ENCODE results near the gene KLHL8.

Gene KLHL8

DNA sequence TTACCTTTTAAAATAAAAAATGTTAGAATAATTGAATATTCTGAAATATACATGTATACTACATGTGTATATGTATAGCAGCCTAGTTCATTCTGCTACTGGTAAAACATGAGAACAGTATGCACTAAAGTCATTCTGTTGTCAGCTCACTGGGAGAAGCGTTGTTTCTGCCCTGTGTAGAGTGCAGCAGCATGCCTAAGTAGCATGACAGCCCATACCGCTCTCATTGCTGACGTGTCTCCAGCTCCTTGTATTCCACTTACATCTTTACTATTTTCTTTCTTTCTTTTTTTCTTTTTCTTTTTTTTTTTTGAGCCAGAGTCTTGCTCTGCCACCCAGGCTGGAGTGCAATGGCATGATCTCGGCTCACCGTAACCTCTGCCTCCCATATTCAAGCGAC lies 90.7 kb downstream of the KLHL8 start:
- in situ Hi-C loops (cut with MboI; ENCODE audit: low sequenced_read_pairs), result no loop called here

DNA sequence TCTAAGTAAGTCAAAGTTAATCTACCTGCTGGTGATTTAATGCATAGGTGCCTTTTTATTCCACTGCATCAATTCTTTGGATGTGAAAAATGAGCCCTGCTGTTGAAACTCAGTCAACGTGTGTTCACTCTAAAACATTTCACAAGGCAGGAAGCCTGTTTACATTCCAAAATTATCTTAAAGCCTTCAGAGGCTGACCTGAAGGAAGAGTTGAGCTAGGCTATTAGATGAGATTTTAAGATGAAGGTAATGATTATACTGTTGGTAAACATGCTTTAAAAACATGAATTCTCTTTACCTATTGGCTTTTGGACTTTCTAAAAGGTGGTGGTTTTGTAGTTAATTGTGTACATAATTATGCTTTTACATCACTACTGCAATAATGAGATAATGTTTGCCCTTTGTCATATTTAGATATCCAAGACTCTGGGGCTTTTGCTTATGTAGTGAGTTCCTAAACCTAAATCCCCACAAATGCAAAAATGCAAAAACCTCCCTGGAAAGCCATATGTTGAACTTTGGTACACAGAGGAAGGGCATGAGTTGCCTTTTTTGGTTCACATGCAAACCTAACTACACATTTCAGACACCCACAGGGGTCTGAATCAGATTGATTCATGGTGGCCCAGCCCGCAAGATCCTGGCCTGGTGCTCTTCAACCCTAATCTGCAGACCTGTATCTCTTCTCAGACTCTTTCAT lies 92.3 kb downstream of the KLHL8 start:
- in situ Hi-C loops (cut with MboI; ENCODE audit: low sequenced_read_pairs), result no loop called here

DNA sequence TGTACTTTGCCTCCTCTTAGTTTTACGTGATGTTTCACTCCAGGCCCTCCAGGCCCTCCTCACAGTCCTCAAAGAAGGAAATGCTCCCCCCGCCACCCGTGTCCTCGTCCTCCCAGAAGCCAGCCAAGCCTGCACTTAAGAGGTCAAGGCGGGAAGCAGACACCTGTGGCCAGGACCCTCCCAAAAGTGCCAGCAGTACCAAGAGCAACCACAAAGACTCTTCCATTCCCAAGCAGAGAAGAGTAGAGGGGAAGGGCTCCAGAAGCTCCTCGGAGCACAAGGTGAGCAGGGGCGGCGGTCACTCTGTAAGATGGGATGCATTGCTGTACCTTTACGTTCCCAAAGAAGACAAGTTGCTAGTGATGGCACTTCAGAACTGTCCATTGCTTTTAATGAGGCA lies 94.4 kb downstream of the KLHL8 start:
- in situ Hi-C loops (cut with MboI; ENCODE audit: low sequenced_read_pairs), result no loop called here

DNA sequence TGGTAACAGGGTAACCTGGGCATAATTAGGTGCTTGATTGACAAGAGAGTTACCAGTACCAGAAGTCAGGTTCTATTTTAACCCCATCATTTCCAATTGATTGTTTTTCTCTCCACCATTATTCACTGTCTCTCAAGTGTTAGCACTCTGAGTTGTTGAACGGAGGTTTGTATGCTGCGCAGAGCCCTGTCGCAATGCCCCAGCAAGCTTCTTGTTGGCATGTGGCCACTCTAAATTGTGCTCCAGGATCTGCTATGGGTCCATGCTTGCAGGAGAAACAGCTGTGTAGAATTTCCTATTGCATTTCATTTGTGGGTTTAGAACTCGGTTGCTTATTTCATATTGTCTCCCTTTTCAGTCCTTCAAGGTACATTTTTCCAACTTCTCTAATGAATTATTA lies 98.2 kb downstream of the KLHL8 start:
- in situ Hi-C loops (cut with MboI; ENCODE audit: low sequenced_read_pairs), result no loop called here

DNA sequence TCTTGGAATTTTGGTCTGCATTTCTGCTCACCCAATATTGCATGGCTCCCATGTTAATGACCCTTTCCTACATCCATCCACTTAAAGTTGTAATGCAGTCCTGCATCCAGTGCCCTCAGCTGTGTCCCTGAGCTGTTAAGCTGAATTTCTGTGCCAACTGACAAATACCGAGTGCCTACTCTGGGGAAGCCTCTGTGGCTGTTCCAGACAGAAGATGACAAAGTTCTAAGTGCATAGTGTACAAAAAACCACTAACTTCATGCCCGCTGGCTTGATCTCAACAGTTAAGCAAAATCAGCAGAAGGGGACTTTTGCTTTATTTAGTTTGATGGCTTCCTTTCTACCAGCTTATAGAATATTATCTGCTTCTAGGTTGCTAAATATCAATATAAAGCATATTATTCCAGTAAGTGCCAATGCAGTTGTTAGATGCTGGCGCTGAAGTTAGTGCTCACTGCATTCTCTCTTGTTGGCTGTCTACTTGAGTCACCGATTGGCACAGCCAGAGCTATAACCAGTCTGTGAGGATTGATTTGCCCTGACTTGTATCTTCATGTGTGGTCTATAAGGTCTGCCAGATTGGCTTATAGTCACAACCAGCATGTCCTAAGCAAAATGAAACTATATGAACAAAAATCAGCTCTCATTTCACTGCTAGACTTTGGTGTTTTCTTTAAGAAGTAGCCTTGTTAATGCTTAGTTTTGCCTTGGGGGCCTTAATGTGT lies 98.9 kb downstream of the KLHL8 start:
- in situ Hi-C loops (cut with MboI; ENCODE audit: low sequenced_read_pairs), result no loop called here

DNA sequence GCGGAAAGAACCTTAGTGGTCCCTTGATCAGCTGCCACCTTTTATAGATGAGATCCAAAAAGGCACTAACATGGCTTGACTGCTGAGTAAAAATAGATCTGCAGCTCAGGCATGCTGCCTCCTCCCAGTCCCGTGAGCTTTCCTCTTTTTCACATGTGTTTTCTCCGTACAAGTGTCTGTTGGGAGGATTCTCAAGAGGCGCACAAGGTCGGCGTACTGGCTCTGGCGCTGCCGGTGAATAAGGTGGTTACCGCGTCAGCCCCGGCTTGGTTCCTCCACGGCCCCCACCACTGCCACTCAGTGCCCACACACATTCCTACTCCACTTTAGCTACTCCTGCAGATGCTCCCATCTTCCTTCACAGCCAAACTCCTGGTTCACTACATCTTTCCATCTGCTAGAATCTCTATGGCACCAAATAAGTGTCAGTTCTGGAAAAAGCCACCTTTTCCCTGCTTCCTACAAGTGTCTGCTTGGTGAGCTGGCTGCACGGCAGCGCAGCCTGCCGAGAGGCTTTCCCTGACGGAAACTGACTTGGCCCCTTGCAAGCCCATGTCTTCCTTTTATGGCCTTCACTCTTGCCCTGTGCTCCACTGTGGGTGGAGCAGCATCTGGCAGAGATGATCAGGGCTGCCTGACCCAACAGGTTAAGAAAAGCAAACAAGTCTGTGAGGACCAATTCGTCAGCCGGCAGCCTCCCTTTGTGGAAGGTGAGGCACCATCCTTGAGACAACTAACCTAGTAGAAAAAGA lies 99.8 kb downstream of the KLHL8 start:
- in situ Hi-C loops (cut with MboI; ENCODE audit: low sequenced_read_pairs), result no loop called here

DNA sequence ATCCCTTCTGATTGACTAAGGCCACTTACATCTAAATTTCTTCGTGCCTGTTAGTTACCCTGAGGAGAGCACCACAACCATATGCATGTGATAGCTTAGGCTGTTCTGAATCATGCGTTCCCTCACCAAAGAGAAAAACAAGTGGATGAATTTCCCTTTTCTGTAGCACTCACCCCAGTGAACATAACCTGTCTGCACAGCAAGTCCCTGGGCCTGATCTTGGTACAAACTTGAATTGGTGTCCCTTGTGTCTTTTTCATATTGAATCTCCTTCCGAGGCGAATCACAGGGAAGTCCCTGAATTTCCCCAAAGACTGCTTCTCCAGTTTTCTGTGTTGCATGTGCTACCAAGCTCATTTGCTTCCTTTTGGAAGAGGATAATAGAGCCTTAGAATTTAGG lies 100.4 kb downstream of the KLHL8 start:
- in situ Hi-C loops (cut with MboI; ENCODE audit: low sequenced_read_pairs), result no loop called here

DNA sequence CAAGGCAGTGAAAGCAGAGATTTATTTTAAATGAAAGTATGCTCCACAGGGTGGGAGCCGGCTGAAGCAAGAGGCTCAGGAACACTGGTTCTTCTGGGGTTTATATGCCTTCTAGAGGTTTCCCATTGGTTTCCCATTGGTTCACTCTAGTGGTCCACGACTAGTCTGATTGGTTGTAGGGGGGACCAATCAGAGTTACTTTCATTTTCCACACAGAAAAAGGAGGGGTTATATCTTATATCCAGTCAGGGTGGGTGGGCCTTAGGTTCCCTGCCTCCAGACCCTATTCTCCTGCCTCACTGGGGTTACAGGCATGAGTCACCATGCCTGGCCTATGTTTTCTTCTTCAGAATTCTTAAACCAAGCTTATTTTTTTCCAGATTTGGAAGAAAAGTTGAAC lies 101.6 kb downstream of the KLHL8 start:
- in situ Hi-C loops (cut with MboI; ENCODE audit: low sequenced_read_pairs), result no loop called here

DNA sequence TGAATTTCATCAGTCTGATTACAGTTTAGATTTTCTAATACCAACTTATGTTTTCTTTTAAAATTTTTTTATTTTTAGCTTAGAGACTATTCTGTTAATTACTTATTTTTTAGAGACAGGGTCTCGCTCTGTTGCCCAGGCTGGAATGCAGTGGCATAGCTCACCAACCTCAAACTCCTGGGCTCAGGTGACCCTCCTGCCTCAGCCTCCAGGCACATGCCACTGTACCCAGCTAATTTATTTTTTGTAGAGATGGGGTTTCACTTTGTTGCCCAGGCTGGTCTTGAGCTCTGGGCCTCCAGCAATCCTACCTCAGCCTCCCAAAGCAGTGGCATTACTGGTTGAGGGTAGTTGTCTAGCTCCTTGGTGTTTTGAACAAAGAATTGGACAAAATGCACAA lies 102.0 kb downstream of the KLHL8 start:
- in situ Hi-C loops (cut with MboI; ENCODE audit: low sequenced_read_pairs), result no loop called here

DNA sequence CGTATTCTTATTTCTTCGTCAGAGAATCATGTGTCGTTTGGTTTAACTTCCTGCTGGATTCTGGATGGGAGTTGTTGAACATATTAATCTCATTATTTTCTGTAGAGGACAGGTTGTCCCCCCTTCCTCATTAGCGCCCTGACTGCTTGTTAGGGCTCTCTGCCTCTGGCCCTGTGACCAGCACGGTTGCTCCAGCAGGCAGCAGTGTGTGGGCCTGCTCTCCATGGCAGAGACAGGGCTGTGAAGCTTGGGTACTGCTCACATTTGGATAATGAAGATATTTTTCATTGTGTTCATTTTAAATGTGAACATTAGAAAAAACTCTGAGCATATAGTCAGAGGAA lies 102.7 kb downstream of the KLHL8 start:
- in situ Hi-C loops (cut with MboI; ENCODE audit: low sequenced_read_pairs), result no loop called here

DNA sequence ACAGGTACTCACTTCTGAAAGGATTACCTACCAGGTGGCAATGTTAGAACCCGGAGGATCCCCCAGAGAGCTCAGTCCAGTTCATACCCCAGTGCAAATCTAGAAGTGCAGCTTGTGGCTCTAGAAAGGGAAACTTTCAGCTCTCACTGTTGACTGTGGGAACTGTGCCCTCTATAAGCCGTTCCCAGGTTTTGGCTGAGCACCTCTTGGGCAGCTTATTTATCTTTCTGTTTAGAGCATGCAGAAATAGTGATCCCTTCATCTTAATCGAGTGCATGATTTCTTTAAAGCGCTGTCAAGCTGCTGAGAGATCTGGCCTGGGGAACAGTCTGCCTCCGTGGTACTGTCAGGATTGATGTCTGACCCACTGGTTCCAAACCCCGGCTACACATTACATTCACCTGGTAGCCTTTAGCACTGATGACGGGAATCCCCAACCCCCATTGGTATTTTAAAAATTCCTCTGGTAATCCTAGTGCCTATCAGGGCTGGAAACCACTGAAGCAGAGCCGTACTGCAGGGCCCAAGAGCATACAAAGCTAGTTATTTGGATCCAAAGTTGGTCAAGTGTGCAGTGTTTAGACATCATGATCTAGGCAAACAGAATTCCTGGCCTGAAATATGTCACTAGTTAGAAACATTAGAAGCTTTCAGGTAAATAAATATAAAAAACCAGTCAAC lies 103.2 kb downstream of the KLHL8 start:
- in situ Hi-C loops (cut with MboI; ENCODE audit: low sequenced_read_pairs), result no loop called here

DNA sequence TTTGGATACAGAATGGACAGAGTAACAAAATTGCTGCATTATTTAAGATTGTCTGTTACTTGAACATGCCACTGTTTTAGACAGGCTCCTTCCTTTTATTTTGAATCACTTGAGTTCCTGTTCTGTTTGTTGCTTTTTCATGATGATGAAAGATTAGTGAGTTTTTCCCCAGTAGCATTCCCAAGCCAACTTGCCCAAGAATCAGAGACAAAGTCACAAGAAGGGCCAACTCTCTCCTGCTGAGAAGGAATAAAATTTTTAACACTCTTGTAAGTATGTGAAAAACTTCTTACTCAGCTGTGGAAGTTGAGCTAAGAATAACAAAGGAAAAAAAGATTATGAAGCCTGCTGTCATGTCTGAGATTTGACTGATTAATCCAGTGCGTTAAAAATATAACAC lies 104.2 kb downstream of the KLHL8 start:
- in situ Hi-C loops (cut with MboI; ENCODE audit: low sequenced_read_pairs), result no loop called here

DNA sequence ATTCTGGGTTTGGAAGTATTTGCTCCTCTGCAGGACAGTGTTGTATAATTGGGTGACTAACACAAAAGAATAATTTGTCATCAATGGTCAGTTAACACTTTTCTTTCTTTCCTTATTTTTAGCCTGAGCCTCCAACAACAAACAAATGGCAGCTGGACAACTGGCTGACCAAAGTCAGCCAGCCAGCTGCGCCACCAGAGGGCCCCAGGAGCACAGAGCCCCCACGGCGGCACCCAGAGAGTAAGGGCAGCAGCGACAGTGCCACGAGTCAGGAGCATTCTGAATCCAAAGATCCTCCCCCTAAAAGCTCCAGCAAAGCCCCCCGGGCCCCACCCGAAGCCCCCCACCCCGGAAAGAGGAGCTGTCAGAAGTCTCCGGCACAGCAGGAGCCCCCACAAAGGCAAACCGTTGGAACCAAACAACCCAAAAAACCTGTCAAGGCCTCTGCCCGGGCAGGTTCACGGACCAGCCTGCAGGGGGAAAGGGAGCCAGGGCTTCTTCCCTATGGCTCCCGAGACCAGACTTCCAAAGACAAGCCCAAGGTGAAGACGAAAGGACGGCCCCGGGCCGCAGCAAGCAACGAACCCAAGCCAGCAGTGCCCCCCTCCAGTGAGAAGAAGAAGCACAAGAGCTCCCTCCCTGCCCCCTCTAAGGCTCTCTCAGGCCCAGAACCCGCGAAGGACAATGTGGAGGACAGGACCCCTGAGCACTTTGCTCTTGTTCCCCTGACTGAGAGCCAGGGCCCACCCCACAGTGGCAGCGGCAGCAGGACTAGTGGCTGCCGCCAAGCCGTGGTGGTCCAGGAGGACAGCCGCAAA lies 106.0 kb downstream of the KLHL8 start:
- in situ Hi-C loops (cut with MboI; ENCODE audit: low sequenced_read_pairs), result no loop called here

DNA sequence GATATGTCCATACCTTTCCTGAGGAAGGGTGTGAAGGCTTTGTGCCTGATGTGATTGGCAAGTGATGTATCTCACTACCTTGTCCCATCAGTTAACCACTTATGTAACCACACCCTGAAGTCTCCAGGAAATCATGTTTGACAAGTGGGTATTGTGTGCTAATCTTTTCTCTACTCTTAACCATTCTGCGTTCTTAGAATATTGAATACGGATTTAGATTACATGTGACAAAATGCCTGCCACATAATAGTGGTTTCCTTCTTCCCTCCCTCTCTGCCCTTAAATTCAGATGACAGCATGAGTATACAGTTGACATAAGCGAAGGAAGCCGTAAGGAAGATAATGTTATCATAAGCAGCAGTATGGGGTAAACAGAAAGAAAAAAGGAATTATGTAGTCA lies 108.4 kb downstream of the KLHL8 start:
- in situ Hi-C loops (cut with MboI; ENCODE audit: low sequenced_read_pairs), result no loop called here

All from HL-60/S4 (cell line).